H1 (cell line): Measurements from ENCODE around the gene ZNF362. TPM values are rescaled to one million over a fixed set of nuclear protein-coding genes. Genes with fewer than 3 reads are reported as not detected.

Source experiments
- CTCF ChIA-PET: fragments of 300-600 bp; sonication (Branson Sonifier 250); formaldehyde crosslinking; loops from one replicate; lab custom pipeline; 2021; ENCODE audit not compliant: partially characterized antibody; lab: Charles Lee
- POLR2A ChIA-PET: fragments of 300-600 bp; sonication (Branson Sonifier 250); formaldehyde crosslinking; loops from one replicate; lab custom pipeline; 2021; ENCODE audit warnings: inconsistent platforms; ENCODE audit not compliant: partially characterized antibody; lab: Charles Lee
- DNase-seq, 2 experiments: peaks; one replicate each; pipeline versions ENCODE4 v3.0.0 to v3.0.0-alpha.2; 2010 to 2022; ENCODE audit warnings: low spot score in 2 of 2, low read depth in 1 of 2, mixed read lengths in 1 of 2
- FAIRE-seq: peaks from 2 replicates; lab custom pipeline; 2011; peaks lifted over from hg19 to GRCh38; lab: Jason Lieb, UNC
- H2AFZ ChIP-seq: 2 replicates; pipeline ENCODE4 v1.8.1; 2012; ENCODE audit warnings: low read length, inconsistent platforms
- H2AK5ac ChIP-seq: 2 replicates; pipeline ENCODE4 v1.6.1; 2013; ENCODE audit warnings: low read depth, low read length
- H2BK120ac ChIP-seq: replicated peaks from 2 replicates; pipeline ENCODE3; 2013; ENCODE audit warnings: low read depth, low read length, inconsistent platforms
- H2BK12ac ChIP-seq: 2 replicates; pipeline ENCODE4 v1.6.1; 2013; ENCODE audit warnings: low read depth, low read length
- H2BK15ac ChIP-seq: 2 replicates; pipeline ENCODE4 v1.6.1; 2013; ENCODE audit warnings: low read length
- H2BK20ac ChIP-seq: 2 replicates; pipeline ENCODE4 v1.6.1; 2013; ENCODE audit warnings: low read length
- H2BK5ac ChIP-seq: 2 replicates; pipeline ENCODE4 v1.6.1; 2013; ENCODE audit warnings: low read depth, low read length
- H3K14ac ChIP-seq: 2 replicates; pipeline ENCODE4 v1.6.1; 2013; ENCODE audit warnings: inconsistent platforms; ENCODE audit not compliant: insufficient read length
- H3K18ac ChIP-seq: 2 replicates; pipeline ENCODE4 v1.6.1; 2013; ENCODE audit warnings: low read length; ENCODE audit errors: extremely low read depth
- H3K23ac ChIP-seq: 2 replicates; pipeline ENCODE4 v1.6.1; 2013; ENCODE audit warnings: inconsistent platforms; ENCODE audit not compliant: insufficient read length
- H3K23me2 ChIP-seq: 2 replicates; pipeline ENCODE4 v1.6.1; 2013; ENCODE audit warnings: low read depth, low read length
- H3K27ac ChIP-seq: 2 replicates; pipeline ENCODE4 v1.6.1; 2011; ENCODE audit warnings: low read depth, low read length, inconsistent platforms
- H3K27me3 ChIP-seq, 4 experiments: replicated peaks in 1 of 4; 1 replicate in 1 of 4; 2 replicates in 3 of 4; pipeline versions ENCODE4 v1.6.1 to v1.8.1; 2011 to 2013; ENCODE audit warnings: low read length in 3 of 4, mild to moderate bottlenecking in 3 of 4, inconsistent platforms in 2 of 4, mixed read lengths in 2 of 4, moderate library complexity in 1 of 4; ENCODE audit not compliant: control insufficient read depth in 3 of 4, insufficient read depth in 3 of 4; ENCODE audit errors: extremely low read depth in 1 of 4
- H3K36me3 ChIP-seq, 4 experiments: 2 replicates each; pipeline versions ENCODE4 v1.6.1 to v1.8.1; 2011 to 2013; ENCODE audit warnings: mild to moderate bottlenecking in 4 of 4, low read length in 3 of 4, moderate library complexity in 2 of 4, control low read depth in 1 of 4, inconsistent platforms in 1 of 4; ENCODE audit not compliant: insufficient read depth in 4 of 4, control insufficient read depth in 2 of 4
- H3K4ac ChIP-seq: replicated peaks from 2 replicates; pipeline ENCODE3; 2013; ENCODE audit warnings: low read length, low read depth, mixed read lengths, inconsistent platforms; ENCODE audit not compliant: insufficient read length
- H3K4me1 ChIP-seq, 4 experiments: replicated peaks in 1 of 4; 1 replicate in 1 of 4; 2 replicates in 3 of 4; pipeline versions ENCODE4 v1.6.1 to v1.8.1; 2011 to 2013; ENCODE audit warnings: low read length in 3 of 4, inconsistent platforms in 2 of 4, mixed read lengths in 1 of 4; ENCODE audit not compliant: insufficient read depth in 4 of 4, control insufficient read depth in 3 of 4
- H3K4me2 ChIP-seq, 2 experiments: 2 replicates each; pipeline versions ENCODE4 v1.6.1 to v1.8.1; 2011 to 2013; ENCODE audit warnings: low read depth in 2 of 2, low read length in 2 of 2, control low read depth in 1 of 2, inconsistent platforms in 1 of 2, mild to moderate bottlenecking in 1 of 2; ENCODE audit not compliant: insufficient read depth in 1 of 2
- H3K4me3 ChIP-seq, 4 experiments: fragments of 200-600, 300-600 bp in 1 of 4; sonication (generic), shearing (Covaris generic), sonication (Bioruptor Twin) in 1 of 4; 2 replicates each; pipeline versions ENCODE4 v1.5.1 to v1.8.1; 2011 to 2016; ENCODE audit warnings: low read length in 4 of 4, low read depth in 3 of 4, control low read depth in 2 of 4, inconsistent platforms in 2 of 4, mild to moderate bottlenecking in 2 of 4, mixed read lengths in 1 of 4, moderate library complexity in 1 of 4; ENCODE audit not compliant: insufficient read depth in 2 of 4; ENCODE audit errors: extremely low read depth in 1 of 4
- H3K56ac ChIP-seq: replicated peaks from 2 replicates; pipeline ENCODE3; 2013; ENCODE audit warnings: low read depth, mild to moderate bottlenecking, mixed read lengths, low read length, inconsistent platforms; ENCODE audit not compliant: insufficient read length
- H3K79me1 ChIP-seq: 2 replicates; pipeline ENCODE4 v1.6.1; 2013; ENCODE audit warnings: low read depth, low read length, control low read depth
- H3K79me2 ChIP-seq, 2 experiments: 2 replicates each; pipeline versions ENCODE4 v1.6.1 to v1.8.1; 2012 to 2013; ENCODE audit warnings: low read length in 2 of 2, mild to moderate bottlenecking in 2 of 2, inconsistent platforms in 1 of 2; ENCODE audit not compliant: insufficient read depth in 2 of 2, control insufficient read depth in 1 of 2
- H3K9ac ChIP-seq, 4 experiments: replicated peaks in 1 of 4; 1 replicate in 1 of 4; 2 replicates in 3 of 4; pipeline versions ENCODE4 v1.6.1 to v1.8.1; 2011 to 2013; ENCODE audit warnings: low read depth in 3 of 4, low read length in 3 of 4, control low read depth in 2 of 4, mild to moderate bottlenecking in 2 of 4, moderate library complexity in 2 of 4, inconsistent platforms in 1 of 4; ENCODE audit errors: extremely low read depth in 1 of 4
- H3K9me3 ChIP-seq, 2 experiments: 2 replicates each; pipeline versions ENCODE4 v1.6.1 to v1.8.1; 2012 to 2013; ENCODE audit warnings: mild to moderate bottlenecking in 2 of 2, moderate library complexity in 2 of 2, control low read depth in 1 of 2, inconsistent platforms in 1 of 2, low read depth in 1 of 2, low read length in 1 of 2, mixed read lengths in 1 of 2; ENCODE audit not compliant: insufficient read depth in 2 of 2
- H4K20me1 ChIP-seq, 2 experiments: replicated peaks in 1 of 2; 2 replicates each; pipeline versions ENCODE3 to v1.8.1; 2011 to 2013; ENCODE audit warnings: inconsistent platforms in 2 of 2, low read length in 2 of 2, mild to moderate bottlenecking in 1 of 2; ENCODE audit not compliant: insufficient read depth in 2 of 2, control insufficient read depth in 1 of 2
- H4K5ac ChIP-seq: 2 replicates; pipeline ENCODE4 v1.6.1; 2013; ENCODE audit warnings: low read length, low read depth, mixed read lengths, inconsistent platforms; ENCODE audit not compliant: insufficient read length
- H4K8ac ChIP-seq: 2 replicates; pipeline ENCODE4 v1.8.0; 2013; ENCODE audit warnings: mild to moderate bottlenecking, moderate library complexity, low read length, inconsistent platforms; ENCODE audit not compliant: insufficient read depth; ENCODE audit errors: extremely low read depth
- H4K91ac ChIP-seq: replicated peaks from 2 replicates; pipeline ENCODE3; 2013; ENCODE audit warnings: low read length, mixed read lengths, inconsistent platforms; ENCODE audit not compliant: insufficient read length
- CREB1 ChIP-seq: IDR thresholded peaks from 2 replicates; pipeline ENCODE4 v1.6.1; 2012; ENCODE audit warnings: inconsistent platforms
- CTCF ChIP-seq, 3 experiments: IDR thresholded peaks; 1 replicate in 2 of 3; 2 replicates in 1 of 3; pipeline versions ENCODE4 v1.5.1 to v1.6.1; 2011; ENCODE audit warnings: low read length in 3 of 3, mild to moderate bottlenecking in 3 of 3, inconsistent platforms in 2 of 3, low read depth in 1 of 3, moderate library complexity in 1 of 3; ENCODE audit not compliant: insufficient read depth in 1 of 3; ENCODE audit errors: control extremely low read depth in 1 of 3
- RFX5 ChIP-seq: IDR thresholded peaks from 2 replicates; pipeline ENCODE4 v1.6.1; 2011; ENCODE audit warnings: low read depth, low read length, improper control_type of control experiment, borderline replicate concordance
- WGBS, 2 experiments: shearing (Covaris generic) in 1 of 2; methylation state at CpG; one replicate each; pipeline versions ENCODE4 v1.1.6 to v1.1.7; 2013 to 2015; ENCODE audit warnings: low lambda C conversion rate in 2 of 2, mixed read lengths in 2 of 2, inconsistent platforms in 1 of 2, low coverage in 1 of 2, missing lambda C conversion rate in 1 of 2; ENCODE audit not compliant: insufficient replicate concordance in 2 of 2, insufficient coverage in 1 of 2, insufficient read length in 1 of 2; ENCODE audit errors: extremely low coverage in 1 of 2, missing lambda C conversion rate in 1 of 2; 5-methylcytosine and 5-hydroxymethylcytosine counted together
- polyA plus RNA-seq, 7 experiments: library from polyadenylated mRNA; depleted of rRNA in 3 of 7; stranded (reverse) in 5 of 7; unstranded in 2 of 7; fragments of >200 nt in 5 of 7; fragments of 200-250 nt in 2 of 7; gene quantifications; 1 replicate in 5 of 7; 2 replicates in 1 of 7; 4 replicates in 1 of 7; pipeline versions ENCODE4 v1.2.1 to v1.2.3, GENCODE V29; 2011 to 2013; ENCODE audit warnings: missing spikeins in 2 of 7, mixed read lengths in 2 of 7
- total RNA-seq: library from RNA; stranded (reverse); fragmentation: NEBNext Ultra II Directional; extraction: Animal tissue kit (Norgen Biotek cat#: 25700); gene quantifications from 2 replicates; pipeline ENCODE4 v1.2.1, GENCODE V29; 2021

ZNF362 gene
- total and polyA plus RNA-seq, 2 of the 8 experiments (the other 6 are each of a cell fraction or from before 2014, with no cell fraction given): 24.2 to 27.8 TPM

DNA sequence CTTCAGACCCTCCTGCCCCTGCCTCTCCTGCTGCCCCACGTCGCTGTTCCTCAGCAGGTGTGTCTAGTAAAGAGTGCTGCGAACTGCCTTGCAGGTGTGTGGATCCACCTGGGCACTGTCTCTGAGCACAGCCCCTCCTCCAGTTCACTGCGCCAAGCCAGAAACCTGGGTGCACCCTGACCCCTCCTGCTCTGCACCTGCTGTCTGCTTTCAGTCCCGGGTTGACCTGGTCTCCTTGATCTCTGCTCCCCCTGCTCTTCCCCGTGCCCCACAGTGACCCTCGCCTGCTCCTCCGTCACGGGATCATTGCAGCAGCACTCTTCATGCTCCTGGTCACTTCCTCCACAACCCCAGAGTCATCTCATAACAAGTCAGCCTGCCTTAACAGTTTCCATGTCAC, 58.1 kb downstream of the ZNF362 start:
- Histone ChIP-seq H3K9me3 (peaks cover 2 to 7% of the 10 kb centered on the region in 2 experiments; a peak in 1 of 4 replicates), H2BK20ac (no peak overlapping the region), H2AK5ac (no peak overlapping the region), H3K27me3 (no peaks in the 10 kb centered on the region; a peak in 2 of 7 replicates), H4K8ac (no peak overlapping the region), H3K23me2 (no peaks in the 10 kb centered on the region), H2BK5ac (no peak overlapping the region), H3K9ac (no peak overlapping the region), H4K5ac (no peak overlapping the region), H3K18ac (no peak overlapping the region), H2AFZ (no peak overlapping the region), H3K4me1 (no peaks in the 10 kb centered on the region), H3K23ac (no peak overlapping the region), H2BK15ac (no peak overlapping the region), H3K79me2 (no peaks in the 10 kb centered on the region), H4K20me1 (peaks cover 0 to 2% of the 10 kb centered on the region in 2 experiments), H3K4me2 (no peak overlapping the region), H4K91ac (no peak overlapping the region), H2BK12ac (no peak overlapping the region), H3K4me3 (no peak overlapping the region), H3K14ac (no peak overlapping the region), H3K79me1 (no peaks in the 10 kb centered on the region), H3K56ac (no peak overlapping the region), H3K4ac (no peak overlapping the region), H2BK120ac (no peak overlapping the region), H3K36me3 (no peaks in the 10 kb centered on the region), H3K27ac (no peak overlapping the region)
- DNase-seq: no peak
- ChIA-PET POLR2A (interaction anchor here (0.8 kb wide), 1 partner anchor 24 kb away, joined by 3 read pairs; no protein-coding TSS in a partner anchor), CTCF (interaction anchor here (1.0 to 5.5 kb wide), 3 partner anchors 13 to 125 kb away, joined by 4 to 50 read pairs (median 5); no protein-coding TSS in a partner anchor)
- 86% methylated on average over 9 of the region's 9 CpGs; no CpG with 5 or more reads in 1 of the 2 experiments for WGBS, 2 experiments
- FAIRE-seq: no peak
- TF ChIP-seq CTCF (IDR thresholded peaks at IDR 0.05; ENCODE audit: control extremely low read depth in 1 of 3, insufficient read depth in 1 of 3, low read depth in 1 of 3, low read length in 3 of 3): no peak
- TF ChIP-seq RFX5: no peak
- no peak for TF ChIP-seq CREB1
